ENCODE data around the gene VMP1.
"Not testable (repeated sequence)": the region's sequence is repeated elsewhere in the genome, so short reads cannot be mapped to it uniquely, and the experiment has no call there.

The VMP1 gene

GRCh38 chr17:59806322-59806721, 98.9 kb downstream of the VMP1 start:
- Histone ChIP-seq H3K4me1 (ENCODE audit: control insufficient read depth, insufficient read depth, low read length, unreplicated experiment) (peaks cover 31% of the 10 kb centered on the region), H3K27ac (ENCODE audit: low read depth, low read length) (peak overlapping the region; percentile 91; the same call in 1 of the 2 replicates)
- H2AFZ ChIP-seq (ENCODE audit: low read length, unreplicated experiment); H3K27me3 ChIP-seq (ENCODE audit: insufficient read depth, low read length); H3K36me3 ChIP-seq (ENCODE audit: insufficient read depth, low read length); H3K4me3 ChIP-seq (ENCODE audit: low read depth, low read length); H3K79me2 ChIP-seq (ENCODE audit: control insufficient read depth, insufficient read depth, low read length, unreplicated experiment): not testable (repeated sequence)

- no peaks in the 10 kb centered on the region for H3K79me2 ChIP-seq (ENCODE audit: control insufficient read depth, insufficient read depth, low read length, unreplicated experiment)
These were observed 100.5 kb downstream of the VMP1 start for GRCh38 chr17:59807892-59808509.

GRCh38 chr17:59810894-59811153, 103.4 kb downstream of the VMP1 start:
- Histone ChIP-seq H3K36me3 (ENCODE audit: insufficient read depth, low read length) (peaks cover 12% of the 10 kb centered on the region), H3K4me3 (ENCODE audit: low read depth, low read length) (no peak overlapping the region), H3K27ac (ENCODE audit: low read depth, low read length) (0 out of 2 replicates have a peak overlapping the region, but pooled peaks have one; percentile 18), H3K27me3 (ENCODE audit: insufficient read depth, low read length) (no peaks in the 10 kb centered on the region), H3K79me2 (ENCODE audit: control insufficient read depth, insufficient read depth, low read length, unreplicated experiment) (no peaks in the 10 kb centered on the region), H2AFZ (ENCODE audit: low read length, unreplicated experiment) (no peak overlapping the region), H3K4me1 (ENCODE audit: control insufficient read depth, insufficient read depth, low read length, unreplicated experiment) (peaks cover 26% of the 10 kb centered on the region)

More at GRCh38 chr17:59807892-59808509, 100.5 kb downstream of the VMP1 start:
- Histone ChIP-seq H3K4me1 (ENCODE audit: control insufficient read depth, insufficient read depth, low read length, unreplicated experiment) (peaks cover 29% of the 10 kb centered on the region), H3K36me3 (ENCODE audit: insufficient read depth, low read length) (peaks cover 12% of the 10 kb centered on the region), H3K27ac (ENCODE audit: low read depth, low read length) (peak overlapping the region; percentile 79), H3K4me3 (ENCODE audit: low read depth, low read length) (peak overlapping the region; percentile 58), H2AFZ (ENCODE audit: low read length, unreplicated experiment) (peak overlapping the region; percentile 46), H3K27me3 (ENCODE audit: insufficient read depth, low read length) (no peaks in the 10 kb centered on the region)

GRCh38 chr17:59811209-59811608, 103.8 kb downstream of the VMP1 start:
- Histone ChIP-seq H3K27ac (ENCODE audit: low read depth, low read length) (no peak overlapping the region), H3K79me2 (ENCODE audit: control insufficient read depth, insufficient read depth, low read length, unreplicated experiment) (no peaks in the 10 kb centered on the region), H3K4me1 (ENCODE audit: control insufficient read depth, insufficient read depth, low read length, unreplicated experiment) (peaks cover 27% of the 10 kb centered on the region), H3K4me3 (ENCODE audit: low read depth, low read length) (no peak overlapping the region), H3K36me3 (ENCODE audit: insufficient read depth, low read length) (peaks cover 12% of the 10 kb centered on the region), H2AFZ (ENCODE audit: low read length, unreplicated experiment) (no peak overlapping the region), H3K27me3 (ENCODE audit: insufficient read depth, low read length) (no peaks in the 10 kb centered on the region)

- Histone ChIP-seq H3K79me2 (ENCODE audit: control insufficient read depth, insufficient read depth, low read length, unreplicated experiment) (no peaks in the 10 kb centered on the region), H3K27ac (ENCODE audit: low read depth, low read length) (no peak overlapping the region), H2AFZ (ENCODE audit: low read length, unreplicated experiment) (no peak overlapping the region), H3K27me3 (ENCODE audit: insufficient read depth, low read length) (no peaks in the 10 kb centered on the region), H3K4me1 (ENCODE audit: control insufficient read depth, insufficient read depth, low read length, unreplicated experiment) (peaks cover 27% of the 10 kb centered on the region), H3K36me3 (ENCODE audit: insufficient read depth, low read length) (peaks cover 12% of the 10 kb centered on the region), H3K4me3 (ENCODE audit: low read depth, low read length) (no peak overlapping the region)
These were observed 104.7 kb downstream of the VMP1 start for GRCh38 chr17:59812139-59812538.

- Histone ChIP-seq H3K27ac (ENCODE audit: low read depth, low read length) (peak overlapping the region; percentile 83), H3K79me2 (ENCODE audit: control insufficient read depth, insufficient read depth, low read length, unreplicated experiment) (no peaks in the 10 kb centered on the region), H3K36me3 (ENCODE audit: insufficient read depth, low read length) (peaks cover 12% of the 10 kb centered on the region), H3K4me3 (ENCODE audit: low read depth, low read length) (no peak overlapping the region), H2AFZ (ENCODE audit: low read length, unreplicated experiment) (no peak overlapping the region), H3K27me3 (ENCODE audit: insufficient read depth, low read length) (no peaks in the 10 kb centered on the region), H3K4me1 (ENCODE audit: control insufficient read depth, insufficient read depth, low read length, unreplicated experiment) (peaks cover 11% of the 10 kb centered on the region)
These were observed 106.8 kb downstream of the VMP1 start for GRCh38 chr17:59814276-59814675.

GRCh38 chr17:59814685-59815084, 107.2 kb downstream of the VMP1 start:
- Histone ChIP-seq H3K79me2 (ENCODE audit: control insufficient read depth, insufficient read depth, low read length, unreplicated experiment) (no peaks in the 10 kb centered on the region), H3K27me3 (ENCODE audit: insufficient read depth, low read length) (no peaks in the 10 kb centered on the region), H3K36me3 (ENCODE audit: insufficient read depth, low read length) (peaks cover 12% of the 10 kb centered on the region), H2AFZ (ENCODE audit: low read length, unreplicated experiment) (no peak overlapping the region), H3K27ac (ENCODE audit: low read depth, low read length) (peak overlapping the region; percentile 83), H3K4me1 (ENCODE audit: control insufficient read depth, insufficient read depth, low read length, unreplicated experiment) (peaks cover 11% of the 10 kb centered on the region), H3K4me3 (ENCODE audit: low read depth, low read length) (no peak overlapping the region)

- Histone ChIP-seq H3K36me3 (ENCODE audit: insufficient read depth, low read length) (peaks cover 8% of the 10 kb centered on the region), H3K27me3 (ENCODE audit: insufficient read depth, low read length) (no peaks in the 10 kb centered on the region), H3K27ac (ENCODE audit: low read depth, low read length) (peak overlapping the region; percentile 83), H2AFZ (ENCODE audit: low read length, unreplicated experiment) (no peak overlapping the region), H3K79me2 (ENCODE audit: control insufficient read depth, insufficient read depth, low read length, unreplicated experiment) (no peaks in the 10 kb centered on the region), H3K4me1 (ENCODE audit: control insufficient read depth, insufficient read depth, low read length, unreplicated experiment) (peaks cover 11% of the 10 kb centered on the region), H3K4me3 (ENCODE audit: low read depth, low read length) (no peak overlapping the region)
These were observed 108.5 kb downstream of the VMP1 start for GRCh38 chr17:59815965-59816364.

- Histone ChIP-seq H3K27ac (ENCODE audit: low read depth, low read length) (peak overlapping the region; percentile 98), H3K4me3 (ENCODE audit: low read depth, low read length) (peak overlapping the region; percentile 38), H2AFZ (ENCODE audit: low read length, unreplicated experiment) (no peak overlapping the region), H3K79me2 (ENCODE audit: control insufficient read depth, insufficient read depth, low read length, unreplicated experiment) (peaks cover 21% of the 10 kb centered on the region), H3K4me1 (ENCODE audit: control insufficient read depth, insufficient read depth, low read length, unreplicated experiment) (peaks cover 47% of the 10 kb centered on the region), H3K27me3 (ENCODE audit: insufficient read depth, low read length) (no peaks in the 10 kb centered on the region), H3K36me3 (ENCODE audit: insufficient read depth, low read length) (no peaks in the 10 kb centered on the region)
These were observed 118.3 kb downstream of the VMP1 start for GRCh38 chr17:59825533-59826322.

GRCh38 chr17:59826706-59827453, 119.4 kb downstream of the VMP1 start:
- no peaks in the 10 kb centered on the region for H3K27me3 ChIP-seq (ENCODE audit: insufficient read depth, low read length)
- no peak overlapping the region for H2AFZ ChIP-seq (ENCODE audit: low read length, unreplicated experiment)
- H3K79me2 ChIP-seq (ENCODE audit: control insufficient read depth, insufficient read depth, low read length, unreplicated experiment) = peaks cover 23% of the 10 kb centered on the region
- peak overlapping the region; percentile 98 for H3K27ac ChIP-seq (ENCODE audit: low read depth, low read length)
- H3K4me1 ChIP-seq (ENCODE audit: control insufficient read depth, insufficient read depth, low read length, unreplicated experiment) = peaks cover 57% of the 10 kb centered on the region
- H3K4me3 ChIP-seq (ENCODE audit: low read depth, low read length) = 0 out of 2 replicates have a peak overlapping the region, but pooled peaks have one; percentile 8
- H3K36me3 ChIP-seq (ENCODE audit: insufficient read depth, low read length) = no peaks in the 10 kb centered on the region
